GM19467 (cell line): ENCODE measurements around the gene TFB2M.
A peak's percentile ranks its signal among the peaks of the same experiment; 100 is the strongest.

ENCODE experiments used
- ATAC-seq: cut with Tn5 transposase; IDR thresholded peaks from one replicate; pipeline ENCODE4 v1.9.1; 2021; ENCODE audit warnings: mild to moderate bottlenecking, moderate library complexity; ENCODE audit not compliant: unreplicated experiment

The TFB2M gene

GRCh38 chr1:246515390-246516005 is 50.6 kb downstream of the TFB2M start:
- ATAC-seq, result no peak

- ATAC-seq, result no peak
These were observed 52.3 kb downstream of the TFB2M start for GRCh38 chr1:246513619-246514343.

GRCh38 chr1:246513041-246513440 is 53.0 kb downstream of the TFB2M start:
- ATAC-seq, result no peak

DNA sequence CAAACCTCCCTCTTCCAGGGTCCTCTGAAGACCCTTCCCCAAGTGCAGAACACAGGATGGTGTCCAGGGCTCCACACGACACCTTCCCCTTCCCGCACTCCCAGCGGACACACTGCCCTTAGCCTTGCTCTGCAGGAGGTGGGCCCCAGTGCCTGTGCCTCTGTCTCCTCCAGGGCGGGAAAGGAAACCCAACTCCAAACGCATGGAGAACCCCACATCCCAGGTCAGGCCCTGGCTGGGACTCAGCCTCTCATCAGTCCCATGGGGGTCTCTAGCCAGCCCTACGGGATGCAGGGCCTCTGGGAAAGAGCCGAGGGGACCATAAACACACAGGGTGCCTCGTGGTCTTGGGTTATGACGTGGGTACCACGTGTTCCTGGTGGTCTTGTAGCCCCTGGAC is 53.4 kb downstream of the TFB2M start:
- ATAC-seq, result no peak

GRCh38 chr1:246512230-246512629 is 53.8 kb downstream of the TFB2M start:
- no peak for ATAC-seq

DNA sequence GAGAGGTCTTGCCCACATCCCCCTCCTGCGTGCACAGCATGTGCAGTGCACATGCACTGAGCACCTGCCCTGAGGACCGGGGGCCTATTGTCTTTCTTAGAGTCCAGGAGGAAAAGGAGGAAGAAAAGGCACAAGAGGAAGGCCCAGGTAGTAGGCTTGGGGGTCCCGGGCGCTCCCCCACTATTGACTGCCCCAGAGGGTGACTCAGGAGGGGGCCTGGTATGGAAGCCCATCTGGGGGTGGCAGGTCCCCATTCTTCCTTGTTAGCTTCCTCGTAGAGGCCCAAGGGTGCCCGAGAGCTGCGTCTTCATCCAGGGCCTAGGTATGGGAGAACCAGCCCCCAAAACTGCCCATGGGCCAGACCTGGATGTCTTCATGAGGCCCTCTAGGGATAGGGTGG is 54.9 kb downstream of the TFB2M start:
- no peak for ATAC-seq

DNA sequence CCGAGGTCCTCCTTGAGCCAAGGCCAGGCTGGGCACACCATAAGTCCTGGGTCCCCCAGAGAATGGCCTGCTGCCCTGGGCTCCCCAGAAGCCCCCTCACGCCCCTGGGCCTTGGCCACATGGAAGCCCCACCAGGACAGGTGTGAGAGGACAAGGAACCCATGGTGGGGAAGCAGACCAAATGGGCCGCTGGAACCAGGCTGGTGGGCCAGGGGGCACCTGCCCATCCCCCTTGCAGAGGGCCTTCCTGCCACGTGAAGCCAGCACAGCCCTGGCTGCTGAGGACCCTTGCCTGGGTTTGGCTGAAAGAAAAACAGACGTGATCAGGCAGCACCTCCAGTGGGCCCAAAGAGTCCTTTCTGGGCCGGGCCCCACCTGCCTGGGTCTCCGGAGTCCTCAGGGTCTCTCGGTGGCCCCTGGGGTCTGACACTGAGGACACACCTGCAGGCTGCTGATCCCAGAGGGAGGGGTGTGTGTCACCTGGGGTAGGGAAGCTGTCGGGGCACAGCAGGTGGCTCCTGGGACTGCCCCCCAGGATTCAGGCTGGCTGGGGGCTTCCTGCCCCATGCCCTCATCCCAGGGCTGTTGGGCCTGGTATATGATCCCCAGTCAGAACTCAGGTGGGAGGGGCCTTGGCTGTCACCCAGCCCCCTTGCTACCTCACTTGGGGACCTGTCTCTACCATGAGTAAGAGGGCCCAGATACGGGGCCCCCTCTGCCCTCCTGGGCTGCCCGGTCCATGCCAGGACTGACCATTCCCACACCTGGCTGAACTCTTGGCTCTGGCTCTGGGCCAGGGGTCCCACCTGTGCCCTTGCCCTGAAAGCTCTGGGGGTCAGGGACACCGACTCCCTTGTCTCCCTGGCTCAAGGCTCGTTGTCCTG is 55.7 kb downstream of the TFB2M start:
- no peak for ATAC-seq

GRCh38 chr1:246508897-246509688 is 57.0 kb downstream of the TFB2M start:
- no peak for ATAC-seq

DNA sequence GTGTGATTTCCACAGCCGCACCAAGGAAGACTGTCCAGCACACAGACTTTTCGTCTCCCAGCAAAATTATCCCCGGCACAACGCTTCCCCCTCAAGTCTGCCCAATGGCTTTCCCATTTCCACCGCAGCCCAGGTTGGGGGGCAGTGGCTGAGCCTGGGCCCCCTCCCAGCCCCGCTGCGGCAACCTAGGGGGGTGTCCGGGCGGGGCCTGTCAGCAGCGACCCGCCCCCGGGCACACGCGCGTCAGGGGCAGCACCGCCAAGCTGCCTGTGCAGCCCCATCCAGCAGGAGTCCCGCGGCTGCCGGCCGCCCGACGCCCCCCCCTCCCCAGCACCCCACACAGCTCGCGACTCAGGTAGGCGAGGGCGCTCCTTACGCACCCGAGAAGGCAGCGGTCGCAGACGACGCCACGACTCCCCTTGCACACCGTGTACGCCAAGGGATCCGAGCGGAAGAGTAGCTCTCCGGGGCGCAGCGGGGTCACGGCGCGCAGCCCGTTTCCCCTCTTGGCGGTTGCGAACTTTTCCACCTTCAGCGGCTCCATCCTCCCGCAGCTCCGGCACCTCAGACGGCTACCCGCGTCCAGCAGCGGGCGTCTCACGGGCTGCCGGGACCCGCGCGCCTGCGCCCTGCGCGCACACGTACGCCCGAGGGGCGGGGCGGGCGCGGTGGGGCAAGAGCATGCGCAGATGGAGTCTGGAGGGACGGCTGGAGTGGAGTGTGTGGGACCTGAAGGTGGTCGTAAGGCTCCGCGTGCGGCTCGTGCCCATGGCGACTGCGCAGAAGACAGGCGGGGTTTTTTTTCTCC is 59.2 kb downstream of the TFB2M start, which contains the start of gene SMYD3:
TSS of gene SMYD3 (minus strand) at position 606 of the 808 bp plus-strand sequence.
- peak; percentile 80 for ATAC-seq

- ATAC-seq, result peak; percentile 2
These were observed 59.7 kb downstream of the TFB2M start for GRCh38 chr1:246506367-246506673.

DNA sequence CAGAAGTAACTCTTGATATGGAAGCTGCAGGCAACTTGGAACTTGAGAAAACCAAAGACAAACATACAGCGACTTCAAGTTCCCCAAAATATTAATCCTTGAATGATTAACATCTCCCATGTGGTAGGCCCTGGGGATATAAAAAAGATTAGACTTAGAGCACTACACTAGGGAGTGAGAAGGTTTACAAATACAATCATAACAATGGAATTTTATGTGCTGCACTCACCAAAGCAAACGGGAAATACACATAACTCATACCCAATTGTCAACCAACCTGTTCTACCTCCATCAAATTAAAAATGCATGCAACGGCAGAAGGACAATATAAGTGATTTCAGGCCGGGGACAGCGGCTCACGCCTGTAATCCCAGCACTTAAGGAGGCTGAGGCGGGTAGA is 62.7 kb downstream of the TFB2M start:
- ATAC-seq, result no peak

GRCh38 chr1:246497331-246497915 is 68.6 kb downstream of the TFB2M start:
- ATAC-seq, result no peak

- no peak for ATAC-seq
These were observed 73.3 kb downstream of the TFB2M start for GRCh38 chr1:246492611-246493245.

DNA sequence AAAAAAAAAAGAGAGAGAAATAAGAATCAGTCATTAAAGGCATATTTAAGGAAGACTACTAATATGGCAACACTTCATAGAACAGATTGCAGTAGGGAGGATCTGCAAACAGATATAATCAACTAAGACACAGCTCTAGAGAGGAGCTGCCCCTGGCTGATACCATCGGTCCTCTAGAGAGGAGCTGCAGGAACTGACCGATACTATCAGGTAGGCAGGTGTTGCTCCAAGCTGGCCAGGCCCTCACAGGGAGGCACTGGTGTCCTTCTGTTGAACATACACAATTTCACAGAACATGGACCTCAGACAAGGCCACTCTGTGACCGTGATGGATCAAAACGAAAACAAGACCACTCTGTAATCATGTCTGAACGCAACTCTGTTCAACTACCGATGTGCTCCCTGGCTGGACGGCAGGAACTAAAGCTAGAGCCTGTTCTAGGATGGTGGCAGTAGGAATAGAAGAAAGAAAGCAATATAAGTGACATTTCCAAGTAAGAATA is 74.5 kb downstream of the TFB2M start:
- ATAC-seq, result no peak
